22Rv1 (cell line): ENCODE data around the gene AGL.
"Not testable (repeated sequence)": the region's sequence is repeated elsewhere in the genome, so short reads cannot be mapped to it uniquely, and the experiment has no call there.

ENCODE experiments used
- H3K27ac ChIP-seq: fragments of 450-650 bp; 2 replicates; pipeline ENCODE4 v1.5.1; 2017
- CTCF ChIP-seq: fragments of 450-650 bp; IDR thresholded peaks from 2 replicates; pipeline ENCODE4 v1.5.1; 2017; ENCODE audit warnings: mild to moderate bottlenecking
- ZFX ChIP-seq: fragments of 450-650 bp; IDR thresholded peaks from 2 replicates; pipeline ENCODE4 v1.6.1; 2017; ENCODE audit warnings: antibody characterized with exemption, borderline replicate concordance

The AGL gene

GRCh38 chr1:99950486-99950885 lies 100.3 kb downstream of the AGL start:
- TF ChIP-seq CTCF (no peak), ZFX (no peak)
- H3K27ac ChIP-seq, result no peak overlapping the region

DNA sequence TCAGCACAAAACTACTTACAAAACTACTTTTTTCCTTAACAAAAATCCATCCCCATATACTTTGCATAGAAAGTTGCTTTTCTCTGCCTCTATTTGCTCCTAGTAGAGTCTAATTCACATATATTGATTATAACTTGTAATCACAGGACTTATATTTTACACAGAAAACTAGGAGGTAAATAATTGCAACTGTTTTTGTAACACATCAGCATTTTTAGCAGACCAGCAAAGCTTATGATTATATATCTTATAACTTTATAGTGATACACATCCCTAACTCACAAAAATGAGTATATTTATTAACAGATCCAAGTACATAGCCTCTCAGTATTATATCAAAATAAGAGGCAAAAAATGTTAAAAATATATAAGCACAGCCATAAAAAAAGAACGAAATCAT lies 102.4 kb downstream of the AGL start:
- no peak overlapping the region for H3K27ac ChIP-seq
- TF ChIP-seq ZFX (no peak), CTCF (no peak)

- no peak overlapping the region for H3K27ac ChIP-seq
- TF ChIP-seq CTCF (no peak), ZFX (no peak)
Observed at GRCh38 chr1:99955375-99955774, 105.2 kb downstream of the AGL start.

- no peak overlapping the region for H3K27ac ChIP-seq
- TF ChIP-seq CTCF (no peak), ZFX (no peak)
Observed at GRCh38 chr1:99956755-99957154, 106.6 kb downstream of the AGL start.

DNA sequence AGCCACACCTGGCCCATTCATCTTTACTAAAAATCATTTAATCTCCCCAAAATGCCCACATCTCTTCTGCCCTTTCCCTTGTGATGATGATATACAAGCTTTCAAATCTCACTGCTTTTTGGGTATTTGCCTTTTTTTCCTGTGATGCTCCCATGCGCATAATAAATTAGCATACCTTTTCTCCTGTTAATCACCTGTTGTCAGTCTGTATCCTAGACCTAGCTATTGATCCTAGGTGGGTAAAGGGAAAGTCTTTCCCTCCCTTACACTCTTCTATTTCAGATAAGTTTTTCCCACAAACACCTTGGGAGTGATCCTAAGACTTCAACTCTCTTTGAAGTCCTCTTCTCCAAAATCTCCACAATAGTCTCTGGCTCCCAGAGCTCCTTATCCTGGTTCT lies 107.7 kb downstream of the AGL start:
- TF ChIP-seq ZFX, result no peak
- TF ChIP-seq CTCF, result no peak
- H3K27ac ChIP-seq, result no peak overlapping the region

- H3K27ac ChIP-seq, result not testable (repeated sequence)
Observed at GRCh38 chr1:99959189-99959705, 109.1 kb downstream of the AGL start.

DNA sequence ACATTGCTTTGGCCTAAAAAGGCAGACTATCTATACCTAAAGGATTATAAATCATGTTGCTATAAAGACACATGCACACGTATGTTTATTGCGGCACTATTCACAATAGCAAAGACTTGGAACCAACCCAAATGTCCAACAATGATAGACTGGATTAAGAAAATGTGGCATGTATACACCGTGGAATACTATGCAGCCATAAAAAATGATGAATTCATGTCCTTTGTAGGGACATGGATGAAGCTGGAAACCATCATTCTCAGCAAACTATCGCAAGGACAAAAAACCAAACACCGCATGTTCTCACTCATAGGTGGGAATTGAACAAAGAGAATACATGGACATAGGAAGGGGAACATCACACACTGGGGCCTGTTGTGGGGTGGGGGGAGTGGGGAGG lies 110.1 kb downstream of the AGL start:
- H3K27ac ChIP-seq, result not testable (repeated sequence)

DNA sequence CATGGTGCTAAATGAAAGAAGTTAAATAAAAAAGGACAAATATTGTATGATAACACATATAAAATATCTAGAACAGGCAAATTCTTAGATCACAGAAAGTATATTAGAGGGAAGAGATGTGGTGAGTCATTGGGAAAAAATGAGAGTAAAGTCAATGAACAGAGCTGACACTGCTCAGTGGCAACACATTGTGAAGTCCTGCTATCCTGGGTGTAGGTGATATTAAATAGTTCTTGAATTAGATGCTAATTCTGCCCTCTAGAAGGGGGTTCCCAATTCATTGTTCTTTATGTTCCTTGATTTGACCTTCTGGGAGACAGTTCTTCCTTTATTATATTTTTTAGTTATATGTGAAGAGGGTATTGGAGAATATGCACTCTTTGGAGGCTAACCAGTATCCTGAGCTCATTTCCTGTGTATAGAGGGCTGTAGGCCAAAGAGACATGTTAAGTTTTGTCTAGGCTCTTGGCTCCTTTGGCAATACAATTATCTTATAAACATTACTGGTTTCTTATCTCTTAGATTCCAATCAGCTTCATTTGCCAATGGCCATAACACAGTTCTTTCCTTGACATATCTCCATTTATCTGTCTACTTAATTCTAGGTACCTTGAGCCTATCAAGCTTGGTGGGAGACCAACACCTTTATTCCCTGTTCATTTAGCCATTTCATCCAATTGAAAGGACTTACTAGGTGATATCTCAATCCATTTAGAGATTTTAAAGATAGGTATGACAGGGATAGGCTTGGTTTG lies 113.1 kb downstream of the AGL start:
- TF ChIP-seq ZFX (no peak), CTCF (no peak)
- H3K27ac ChIP-seq, result no peak overlapping the region
